ENCODE results near the gene NDUFA13.

Gene NDUFA13

GRCh38 chr19:19534556-19535265 lies 18.7 kb downstream of the NDUFA13 start:
- no peak for DNase-seq

GRCh38 chr19:19535311-19536191 lies 19.5 kb downstream of the NDUFA13 start:
- DNase-seq, result no peak

GRCh38 chr19:19537075-19538048 lies 21.3 kb downstream of the NDUFA13 start:
- DNase-seq, result no peak

GRCh38 chr19:19538061-19538784 lies 22.2 kb downstream of the NDUFA13 start, which contains the start of gene CILP2:
CILP2 (plus strand) TSS chr19:19538265; CDS start chr19:19538350, 85 bp downstream.
- DNase-seq, result no peak

- no peak for DNase-seq
Observed at GRCh38 chr19:19538785-19539166, 22.8 kb downstream of the NDUFA13 start.

- no peak for DNase-seq
Observed at GRCh38 chr19:19539698-19540063, 23.7 kb downstream of the NDUFA13 start.

- DNase-seq, result no peak
Observed at GRCh38 chr19:19540064-19540714, 24.2 kb downstream of the NDUFA13 start.

- no peak for DNase-seq
Observed at GRCh38 chr19:19540715-19541515, 24.9 kb downstream of the NDUFA13 start.

- no peak for DNase-seq
Observed at GRCh38 chr19:19541616-19542015, 25.6 kb downstream of the NDUFA13 start.

GRCh38 chr19:19542507-19542906 lies 26.5 kb downstream of the NDUFA13 start:
- DNase-seq, result no peak

GRCh38 chr19:19543101-19543500 lies 27.1 kb downstream of the NDUFA13 start:
- DNase-seq, result no peak

- DNase-seq, result no peak
Observed at GRCh38 chr19:19543640-19544039, 27.6 kb downstream of the NDUFA13 start.

- DNase-seq, result no peak
Observed at GRCh38 chr19:19544257-19544953, 28.4 kb downstream of the NDUFA13 start.

GRCh38 chr19:19544954-19545591 lies 29.0 kb downstream of the NDUFA13 start:
- no peak for DNase-seq

GRCh38 chr19:19545707-19546106 lies 29.7 kb downstream of the NDUFA13 start:
- DNase-seq, result no peak

GRCh38 chr19:19546751-19547162 lies 30.7 kb downstream of the NDUFA13 start:
- no peak for DNase-seq

GRCh38 chr19:19547674-19548336 lies 31.8 kb downstream of the NDUFA13 start:
- DNase-seq, result no peak

- no peak for DNase-seq
Observed at GRCh38 chr19:19548915-19549759, 33.1 kb downstream of the NDUFA13 start.

All from SHP77 (cell line).